ENCODE data around the gene ZNF451. TPM values are rescaled to one million over a fixed set of nuclear protein-coding genes. Genes with fewer than 3 reads are reported as not detected.

ZNF451 gene
- total RNA-seq, 1 donor, result 77.5 TPM

DNA sequence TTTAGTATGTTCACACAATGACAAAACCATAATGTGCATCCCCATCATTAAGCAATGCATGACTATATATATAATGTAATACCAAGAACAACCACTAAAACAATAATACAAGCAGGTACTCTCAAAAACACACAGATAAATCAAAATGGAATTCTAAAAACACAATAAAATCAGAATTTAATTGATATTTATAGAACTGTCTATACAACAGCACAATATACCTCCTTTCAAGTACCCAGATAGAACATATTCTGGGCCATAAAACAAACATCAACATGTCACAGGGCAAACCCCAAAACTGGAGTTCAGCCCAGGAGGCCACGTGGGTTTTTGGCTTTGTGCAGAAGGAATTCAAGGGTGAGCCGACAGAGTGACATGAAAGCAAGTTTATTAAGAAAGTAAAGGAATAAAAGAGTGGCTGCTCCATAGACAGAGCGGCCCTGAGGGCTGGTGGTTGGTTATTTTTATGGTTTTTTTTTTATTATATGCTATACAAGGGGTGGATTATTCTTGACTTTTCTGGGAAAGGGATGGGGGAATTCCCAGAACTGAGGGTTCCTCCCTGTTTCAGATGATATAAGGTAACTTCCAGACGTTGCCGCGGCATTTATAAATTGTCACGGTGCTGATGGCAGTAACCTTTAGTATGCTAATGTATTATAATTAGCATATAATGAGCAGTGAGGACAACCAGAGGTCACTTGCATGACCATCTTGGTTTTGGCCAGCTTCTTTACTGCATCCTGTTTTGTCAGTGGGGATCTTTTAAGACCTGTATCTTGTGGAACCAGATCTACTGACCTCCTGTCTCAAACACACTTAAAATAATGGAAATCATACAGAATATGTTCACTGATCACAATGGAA lies 126.5 kb downstream of the ZNF451 start:
- DNase-seq (ENCODE audit: low read depth), result peak; percentile 72
- TF ChIP-seq, protein P1, sequence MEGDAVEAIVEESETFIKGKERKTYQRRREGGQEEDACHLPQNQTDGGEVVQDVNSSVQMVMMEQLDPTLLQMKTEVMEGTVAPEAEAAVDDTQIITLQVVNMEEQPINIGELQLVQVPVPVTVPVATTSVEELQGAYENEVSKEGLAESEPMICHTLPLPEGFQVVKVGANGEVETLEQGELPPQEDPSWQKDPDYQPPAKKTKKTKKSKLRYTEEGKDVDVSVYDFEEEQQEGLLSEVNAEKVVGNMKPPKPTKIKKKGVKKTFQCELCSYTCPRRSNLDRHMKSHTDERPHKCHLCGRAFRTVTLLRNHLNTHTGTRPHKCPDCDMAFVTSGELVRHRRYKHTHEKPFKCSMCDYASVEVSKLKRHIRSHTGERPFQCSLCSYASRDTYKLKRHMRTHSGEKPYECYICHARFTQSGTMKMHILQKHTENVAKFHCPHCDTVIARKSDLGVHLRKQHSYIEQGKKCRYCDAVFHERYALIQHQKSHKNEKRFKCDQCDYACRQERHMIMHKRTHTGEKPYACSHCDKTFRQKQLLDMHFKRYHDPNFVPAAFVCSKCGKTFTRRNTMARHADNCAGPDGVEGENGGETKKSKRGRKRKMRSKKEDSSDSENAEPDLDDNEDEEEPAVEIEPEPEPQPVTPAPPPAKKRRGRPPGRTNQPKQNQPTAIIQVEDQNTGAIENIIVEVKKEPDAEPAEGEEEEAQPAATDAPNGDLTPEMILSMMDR (IDR thresholded peaks at IDR 0.05; ENCODE audit: insufficient read depth, low read length), result peak; percentile 8
- no peak overlapping the region for H3K4me3 ChIP-seq (ENCODE audit: low read depth, low read length)

DNA sequence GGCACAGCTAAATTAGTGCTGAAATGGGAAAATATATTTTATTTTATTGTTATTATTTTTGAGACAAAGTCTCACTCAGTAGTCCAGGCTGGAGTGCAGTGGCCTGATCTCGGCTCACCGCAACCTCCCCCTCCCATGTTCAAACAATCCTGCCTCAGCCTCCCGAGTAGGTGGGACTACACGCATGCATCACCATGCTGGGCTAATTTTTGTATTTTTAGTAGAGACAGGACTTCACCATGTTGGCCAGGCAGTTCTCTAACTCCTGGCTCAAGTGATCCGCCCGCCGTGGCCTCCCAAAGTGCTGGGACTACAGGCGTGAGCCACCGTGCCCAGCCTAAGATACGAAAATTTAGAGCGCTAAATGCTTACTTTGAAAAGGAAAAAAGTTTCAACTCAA lies 127.3 kb downstream of the ZNF451 start:
- TF ChIP-seq, protein P1 (IDR thresholded peaks at IDR 0.05; ENCODE audit: insufficient read depth, low read length), result no peak
- H3K4me3 ChIP-seq (ENCODE audit: low read depth, low read length), result no peak overlapping the region
- no peak for DNase-seq (ENCODE audit: low read depth)

Other genes starting within 250 kb of the ZNF451 start
- gene BEND6, start 135.1 kb upstream of the ZNF451 start, total RNA-seq (ENCODE audit: low replicate concordance), result 15.3 and 34.8 TPM in 2 replicates
- gene KIAA1586, start 43.5 kb upstream of the ZNF451 start, total RNA-seq (ENCODE audit: low replicate concordance), result 9.7 and 26.2 TPM in 2 replicates
- gene BAG2, start 82.1 kb downstream of the ZNF451 start, total RNA-seq (ENCODE audit: low replicate concordance), result 8.2 and 24.1 TPM in 2 replicates
- gene RAB23, start 132.1 kb downstream of the ZNF451 start, total RNA-seq (ENCODE audit: low replicate concordance), result 21.4 and 59.7 TPM in 2 replicates
- 16.4 and 80.2 TPM in 2 replicates for gene PRIM2, start 227.4 kb downstream of the ZNF451 start, total RNA-seq (ENCODE audit: low replicate concordance)